CD4-positive, alpha-beta T cell treated with Interleukin-4 for 4 hours (primary cell): Measurements from ENCODE around the gene THSD7A.

Experiments used
- DNase-seq: peaks from one replicate; pipeline ENCODE4 v3.0.0-alpha.2; 2020

THSD7A gene

GRCh38 chr7:11376529-11376928, 455.5 kb downstream of the THSD7A start:
- DNase-seq, result no peak

DNA sequence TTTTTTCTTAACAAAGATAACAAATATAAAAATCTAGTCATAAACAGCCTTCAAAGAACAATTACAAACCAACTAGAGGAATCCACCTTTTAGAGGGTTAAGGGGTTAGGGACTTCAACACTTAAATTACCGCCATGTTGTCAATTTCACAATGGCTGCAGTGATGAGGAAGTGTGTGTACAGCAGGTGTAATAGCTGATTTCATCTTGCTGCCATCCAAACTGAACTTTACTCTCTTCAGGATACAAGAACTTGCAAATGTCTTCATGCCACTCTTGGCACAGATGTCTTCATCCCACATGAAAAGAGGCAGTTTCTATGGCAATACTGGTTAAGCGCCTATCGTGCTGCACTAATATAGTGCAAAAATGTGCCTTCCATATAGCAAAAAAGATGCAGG, 457.4 kb downstream of the THSD7A start:
- DNase-seq, result no peak

DNA sequence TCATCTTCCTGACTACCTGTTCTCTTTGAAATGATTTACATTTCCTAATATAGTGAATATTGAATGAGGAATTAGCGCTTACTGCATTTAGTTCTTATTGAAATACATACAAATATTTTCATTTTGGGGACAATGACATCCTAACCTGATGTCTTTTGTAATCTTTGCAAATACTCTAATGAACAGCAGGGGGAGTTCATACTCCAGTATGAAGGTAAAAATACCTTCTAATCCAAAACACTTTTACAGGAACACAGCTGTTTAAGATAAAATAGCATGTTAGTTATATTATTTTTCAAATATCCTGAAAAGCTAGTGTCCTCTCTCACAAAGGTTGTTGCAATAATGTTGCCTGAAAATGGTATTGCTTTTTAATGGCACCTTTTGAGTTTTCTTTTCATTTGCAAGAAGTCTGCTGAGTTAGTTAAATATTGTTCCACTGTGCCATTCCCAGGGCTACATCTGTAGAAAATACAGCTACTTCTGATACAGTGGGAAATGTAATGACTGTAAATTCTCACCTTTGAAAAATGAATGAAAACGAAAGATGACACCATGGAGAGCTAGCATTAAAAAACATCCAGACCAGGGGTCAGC, 458.4 kb downstream of the THSD7A start:
- no peak for DNase-seq

- no peak for DNase-seq
Measured at GRCh38 chr7:11369696-11370095, 462.3 kb downstream of the THSD7A start.

GRCh38 chr7:11366118-11366517, 465.9 kb downstream of the THSD7A start:
- no peak for DNase-seq

DNA sequence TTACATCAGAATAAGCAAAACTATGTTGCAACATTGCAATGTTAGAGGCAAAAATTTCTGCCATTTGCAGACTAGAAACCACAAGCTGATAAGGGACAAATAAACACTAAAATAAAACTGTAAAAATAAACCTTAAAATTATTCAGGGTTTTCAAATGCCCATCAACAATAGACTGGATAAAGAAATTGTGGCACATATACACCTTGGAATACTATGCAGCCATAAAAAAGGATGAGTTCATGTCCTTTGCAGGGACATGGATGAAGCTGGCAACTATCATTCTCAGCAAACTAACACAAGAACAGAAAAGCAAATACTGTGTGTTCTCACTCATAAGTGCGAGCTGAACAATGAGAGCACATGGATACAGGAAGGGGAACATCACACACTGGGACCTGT, 473.4 kb downstream of the THSD7A start:
- no peak for DNase-seq

DNA sequence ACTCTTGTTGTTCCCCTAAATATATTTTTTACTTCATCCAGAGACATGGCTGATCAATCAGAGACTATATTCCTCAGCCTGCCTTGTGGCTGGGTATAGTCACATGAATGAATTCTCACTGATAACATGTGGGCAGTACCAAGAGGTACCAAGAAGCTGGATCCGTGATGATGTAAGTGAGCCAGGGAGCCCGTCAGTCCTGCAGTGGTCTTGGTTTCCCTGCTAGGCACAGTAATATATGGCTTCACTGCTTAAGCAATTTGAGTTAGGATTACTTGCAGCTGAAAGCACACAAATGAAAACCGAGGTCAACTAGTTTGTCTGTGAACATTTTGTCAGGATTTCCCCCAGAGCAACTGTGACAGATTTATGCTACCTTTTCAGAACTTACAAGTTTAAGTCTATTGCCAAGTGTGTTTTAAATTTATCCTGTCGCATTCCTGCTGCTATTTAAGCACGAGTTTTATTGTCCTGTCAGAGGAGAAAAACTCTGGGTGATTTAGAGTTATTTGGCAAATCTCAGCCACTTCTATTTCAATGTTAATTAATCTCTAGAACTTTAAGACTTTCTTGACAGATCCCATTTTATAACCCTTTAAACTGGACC, 476.5 kb downstream of the THSD7A start:
- DNase-seq, result no peak

GRCh38 chr7:11346302-11346701, 485.7 kb downstream of the THSD7A start:
- no peak for DNase-seq

- DNase-seq, result no peak
Measured at GRCh38 chr7:11345621-11346020, 486.4 kb downstream of the THSD7A start.

DNA sequence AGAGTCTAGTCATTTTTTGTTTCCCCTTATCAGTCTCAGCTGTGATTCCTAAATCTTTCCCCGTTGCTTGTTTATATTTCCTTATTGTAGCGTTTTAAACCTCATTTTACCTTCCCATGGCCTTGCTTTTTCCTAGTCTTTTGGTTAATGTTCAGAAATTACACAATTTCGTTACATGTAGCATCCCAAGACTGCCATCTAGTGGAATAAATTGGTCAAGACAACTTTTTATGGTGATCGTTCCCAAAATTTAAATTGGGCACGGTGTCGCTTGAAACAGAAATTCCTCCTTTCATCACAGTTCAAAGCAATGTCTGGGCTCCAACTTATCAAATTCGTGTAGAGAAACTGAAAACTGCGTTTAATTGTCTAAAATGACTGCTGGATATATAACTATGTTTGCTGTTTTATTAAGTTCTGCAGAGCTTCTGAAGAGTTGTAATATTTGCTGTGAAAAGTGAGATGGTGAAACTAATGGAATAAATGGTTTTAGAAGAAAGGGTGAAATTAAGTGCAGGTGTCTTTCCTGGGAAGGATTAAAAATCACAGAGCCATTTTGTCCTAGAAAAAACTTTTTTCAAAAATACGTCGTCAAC, 488.1 kb downstream of the THSD7A start:
- DNase-seq, result peak; percentile 51

GRCh38 chr7:11343136-11343535, 488.9 kb downstream of the THSD7A start:
- no peak for DNase-seq

DNA sequence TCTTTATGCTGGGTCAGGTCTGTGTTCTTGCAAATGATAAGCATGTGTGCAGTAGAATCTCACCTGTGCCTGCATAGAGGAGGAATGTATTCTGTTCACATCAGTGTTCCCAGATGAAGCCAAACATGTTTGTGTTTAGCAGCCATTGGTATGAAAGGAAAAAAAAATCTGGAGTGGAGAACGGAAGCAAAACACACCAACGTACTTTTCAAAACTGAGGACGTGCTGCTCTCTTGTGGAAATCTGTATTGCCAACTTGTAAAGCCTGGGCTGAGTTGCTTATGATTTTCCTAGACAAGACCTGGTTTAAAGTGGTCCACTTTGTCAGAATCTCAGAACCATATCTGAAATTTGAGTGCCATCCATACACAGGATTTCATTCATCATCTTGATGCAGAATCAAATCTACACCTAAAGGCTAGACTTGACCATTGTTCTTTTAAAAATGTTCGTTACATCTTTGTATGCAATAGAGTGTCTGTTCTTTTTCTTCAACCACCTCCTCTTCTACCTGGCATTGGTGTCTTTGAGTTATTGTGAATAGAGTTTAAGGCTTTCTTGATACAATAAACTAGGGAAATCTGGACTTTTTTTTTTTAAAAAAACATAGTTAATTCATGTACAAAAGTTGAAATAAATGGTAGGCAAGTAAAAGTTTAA, 490.6 kb downstream of the THSD7A start:
- no peak for DNase-seq

- no peak for DNase-seq
Measured at GRCh38 chr7:11336432-11336831, 495.6 kb downstream of the THSD7A start.

- DNase-seq, result no peak
Measured at GRCh38 chr7:11335947-11336346, 496.1 kb downstream of the THSD7A start.

DNA sequence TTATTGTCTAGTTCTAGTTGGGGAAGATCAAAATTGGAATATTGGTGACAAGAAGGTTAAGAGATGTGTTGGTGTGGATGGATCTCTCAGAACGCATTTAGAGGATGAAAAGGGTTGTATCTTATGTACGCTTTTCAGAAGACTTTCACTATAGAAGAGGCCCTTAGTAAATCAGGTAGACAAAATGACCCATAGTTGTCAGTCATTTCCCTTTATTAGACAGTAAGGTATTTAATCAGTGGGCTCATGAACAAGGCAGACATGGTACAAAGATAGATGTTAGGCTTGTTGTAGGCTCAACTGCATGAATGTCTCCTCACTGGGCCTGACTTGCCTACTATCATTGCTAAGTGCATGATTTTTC, 499.2 kb downstream of the THSD7A start:
- DNase-seq, result no peak

- DNase-seq, result no peak
Measured at GRCh38 chr7:11332186-11332864, 499.7 kb downstream of the THSD7A start.

DNA sequence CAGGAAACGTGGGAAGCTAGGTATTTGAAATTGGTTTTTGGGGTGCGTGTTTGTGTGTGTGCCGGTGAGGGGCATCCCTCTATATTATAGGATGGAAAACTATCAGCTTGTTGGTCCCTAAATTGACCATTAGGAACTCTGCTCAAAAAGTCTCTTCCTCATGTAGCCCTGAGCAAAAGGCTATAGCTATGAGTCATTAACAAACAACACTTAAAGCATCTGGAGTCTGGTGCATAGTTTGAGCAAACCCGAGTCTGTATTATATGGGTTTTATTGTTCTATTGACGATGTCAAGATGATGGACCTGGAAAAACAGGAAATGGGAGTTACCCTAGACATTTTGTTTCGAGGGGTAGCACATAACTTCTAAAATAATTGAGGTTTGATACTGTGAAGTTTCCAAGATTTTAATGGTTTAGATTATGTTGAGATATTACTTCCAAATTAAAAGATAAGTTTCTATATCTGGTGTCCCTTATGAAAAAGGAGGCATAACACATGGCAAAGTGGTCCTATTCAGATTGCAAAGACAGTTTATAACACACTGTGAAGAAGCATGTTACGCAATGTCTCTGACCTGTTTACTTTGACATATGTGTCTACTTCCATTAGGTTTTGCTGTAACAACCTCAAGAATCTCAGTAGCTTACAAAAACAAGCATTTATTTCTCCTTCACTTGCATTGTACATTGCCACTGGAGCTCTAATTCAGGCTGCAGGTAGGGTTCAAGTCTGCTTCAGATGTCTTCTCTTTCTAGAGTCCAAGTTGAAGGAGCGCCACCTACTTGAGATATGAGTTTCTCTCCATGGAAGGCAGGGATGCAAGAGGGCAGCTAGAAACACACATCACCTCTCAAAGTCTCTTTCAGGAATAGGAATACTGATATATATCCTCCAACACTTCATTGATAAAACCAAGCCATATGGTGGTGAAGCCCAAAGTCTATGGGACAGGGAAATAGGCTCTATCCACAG, 500.6 kb downstream of the THSD7A start:
- no peak for DNase-seq

DNA sequence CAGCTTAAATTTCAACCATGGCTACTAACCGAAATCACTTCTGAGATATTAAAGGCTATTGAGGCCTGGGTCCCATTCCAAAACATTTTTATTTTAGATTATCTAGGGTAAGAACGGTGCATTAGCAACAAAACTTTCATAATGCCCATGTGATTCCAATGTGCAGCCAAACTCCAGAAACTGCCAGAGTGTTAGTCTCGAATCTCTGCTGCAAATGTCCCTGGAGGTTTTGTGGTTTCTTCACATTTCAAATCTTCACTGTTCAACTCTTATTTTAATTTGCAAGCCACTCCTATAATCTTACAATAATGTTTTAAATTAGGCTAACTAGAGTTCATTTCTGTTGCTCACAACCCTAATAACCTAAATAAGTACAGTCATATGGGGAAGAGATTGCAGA, 501.3 kb downstream of the THSD7A start:
- no peak for DNase-seq

DNA sequence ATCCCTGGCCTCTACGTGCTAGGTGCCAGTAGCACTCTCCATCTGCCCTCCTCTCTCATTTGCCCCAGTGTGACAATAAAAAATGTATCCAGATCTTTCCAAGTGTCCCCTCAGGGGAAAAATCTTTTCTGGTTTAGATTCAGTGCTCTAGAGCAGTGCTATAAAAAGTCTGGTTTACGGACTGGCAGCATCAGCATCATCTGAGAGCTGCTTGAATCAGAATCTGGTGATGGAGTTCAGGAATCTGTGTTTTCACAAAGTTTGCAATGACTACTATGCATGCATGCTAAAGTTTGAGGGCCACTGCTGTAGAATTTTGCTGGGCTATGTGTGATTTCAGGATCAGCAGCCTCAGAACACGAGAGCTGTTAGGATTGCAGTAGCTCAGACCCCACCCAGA, 501.8 kb downstream of the THSD7A start:
- no peak for DNase-seq

GRCh38 chr7:11329626-11330025, 502.4 kb downstream of the THSD7A start:
- DNase-seq, result no peak

DNA sequence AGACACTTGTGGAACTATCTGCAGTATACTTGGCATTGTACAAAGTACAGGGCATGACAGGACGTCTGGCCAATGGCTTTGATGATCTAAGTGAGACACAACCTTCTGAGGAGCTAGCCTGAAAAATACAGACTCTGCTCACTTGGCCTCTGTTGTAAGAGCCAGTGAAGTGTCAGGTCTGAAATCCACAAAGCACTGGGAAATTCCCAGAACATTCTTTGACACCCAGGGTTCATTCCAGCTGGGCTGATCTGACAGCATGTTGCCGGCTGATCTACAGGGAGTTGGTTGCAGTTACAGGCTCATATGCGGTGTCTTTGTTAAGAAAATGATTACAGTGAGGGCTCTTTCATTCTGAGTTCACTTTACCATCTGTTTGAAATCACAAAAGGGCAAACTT, 503.7 kb downstream of the THSD7A start:
- DNase-seq, result no peak

GRCh38 chr7:11327633-11328032, 504.4 kb downstream of the THSD7A start:
- DNase-seq, result no peak
